Right lobe of liver (tissue), 4 donors: ENCODE measurements around the gene CCK.

Source experiments
- POLR2A ChIP-seq: fragments of 450-650 bp; IDR thresholded peaks from one replicate; pipeline ENCODE4 v1.6.1; 2017; ENCODE audit warnings: antibody characterized with exemption, mild to moderate bottlenecking
- TF ChIP-seq, protein P1 (sequence below), 4 donors: fragments of 200-600 bp in 3 of 4; fragments of 450-650 bp in 1 of 4; IDR thresholded peaks; one replicate each; pipeline versions ENCODE4 v1.5.1 to v1.8.0; 2016 to 2022; ENCODE audit warnings: antibody characterized with exemption in 4 of 4, mild to moderate bottlenecking in 2 of 4
- donor health status: DM: no; HTN: no; CAD: no.
- donor health status: DM: no; HTN: no; CAD: no.
- donor health status: DM: no; HTN: yes; CAD: no.

GRCh38 chr3:42254566-42254965, 11.4 kb downstream of the CCK start:
- TF ChIP-seq, protein P1, sequence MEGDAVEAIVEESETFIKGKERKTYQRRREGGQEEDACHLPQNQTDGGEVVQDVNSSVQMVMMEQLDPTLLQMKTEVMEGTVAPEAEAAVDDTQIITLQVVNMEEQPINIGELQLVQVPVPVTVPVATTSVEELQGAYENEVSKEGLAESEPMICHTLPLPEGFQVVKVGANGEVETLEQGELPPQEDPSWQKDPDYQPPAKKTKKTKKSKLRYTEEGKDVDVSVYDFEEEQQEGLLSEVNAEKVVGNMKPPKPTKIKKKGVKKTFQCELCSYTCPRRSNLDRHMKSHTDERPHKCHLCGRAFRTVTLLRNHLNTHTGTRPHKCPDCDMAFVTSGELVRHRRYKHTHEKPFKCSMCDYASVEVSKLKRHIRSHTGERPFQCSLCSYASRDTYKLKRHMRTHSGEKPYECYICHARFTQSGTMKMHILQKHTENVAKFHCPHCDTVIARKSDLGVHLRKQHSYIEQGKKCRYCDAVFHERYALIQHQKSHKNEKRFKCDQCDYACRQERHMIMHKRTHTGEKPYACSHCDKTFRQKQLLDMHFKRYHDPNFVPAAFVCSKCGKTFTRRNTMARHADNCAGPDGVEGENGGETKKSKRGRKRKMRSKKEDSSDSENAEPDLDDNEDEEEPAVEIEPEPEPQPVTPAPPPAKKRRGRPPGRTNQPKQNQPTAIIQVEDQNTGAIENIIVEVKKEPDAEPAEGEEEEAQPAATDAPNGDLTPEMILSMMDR (IDR thresholded peaks at IDR 0.05): no peak
- no peak for TF ChIP-seq POLR2A
